Activated naive CD4-positive, alpha-beta T cell treated with anti-CD3 and anti-CD28 coated beads, Interleukin-2, amount 10 ng/mL, durations not matched to agents 7 days and 5 days (primary cell): ENCODE measurements around the gene PCCA.

Source experiments
- CTCF ChIA-PET: fragments of 350-600 bp; sonication (Branson Sonifier 250); formaldehyde crosslinking; loops from one replicate; lab custom pipeline; 2021; ENCODE audit warnings: antibody characterized with exemption; lab: Charles Lee
- DNase-seq: peaks from one replicate; pipeline ENCODE4 v3.0.0-alpha.2; 2020
- H3K27ac Mint-ChIP-seq: one replicate; pipeline ENCODE4 v1.8.0; 2021; ENCODE audit warnings: mild to moderate bottlenecking, moderate library complexity, mixed read lengths
- H3K27me3 Mint-ChIP-seq: one replicate; pipeline ENCODE4 v1.8.0; 2021; ENCODE audit warnings: mild to moderate bottlenecking, mixed read lengths
- H3K36me3 Mint-ChIP-seq: one replicate; pipeline ENCODE4 v1.8.0; 2021; ENCODE audit warnings: mixed read lengths
- H3K4me1 Mint-ChIP-seq: one replicate; pipeline ENCODE4 v1.8.0; 2021; ENCODE audit warnings: mixed read lengths
- H3K4me3 Mint-ChIP-seq: one replicate; pipeline ENCODE4 v1.8.0; 2021; ENCODE audit warnings: mild to moderate bottlenecking, moderate library complexity, mixed read lengths
- H3K9me3 Mint-ChIP-seq: one replicate; pipeline ENCODE4 v1.8.0; 2021; ENCODE audit warnings: mixed read lengths

Gene PCCA

GRCh38 chr13:100388923-100389322, 300.0 kb downstream of the PCCA start:
- H3K27ac Mint-ChIP-seq: no peak overlapping the region
- CTCF ChIA-PET: interaction anchor here (1.0 kb wide), 1 partner anchor 126 kb away, joined by 3 read pairs; no protein-coding TSS in a partner anchor
- H3K9me3 Mint-ChIP-seq: no peaks in the 10 kb centered on the region
- H3K27me3 Mint-ChIP-seq: no peaks in the 10 kb centered on the region
- peaks cover 5% of the 10 kb centered on the region for H3K36me3 Mint-ChIP-seq
- H3K4me1 Mint-ChIP-seq: peaks cover 19% of the 10 kb centered on the region
- no peak for DNase-seq
- no peak overlapping the region for H3K4me3 Mint-ChIP-seq

- Mint-ChIP-seq H3K9me3 (no peaks in the 10 kb centered on the region), H3K4me3 (no peak overlapping the region), H3K4me1 (peaks cover 25% of the 10 kb centered on the region), H3K27ac (no peak overlapping the region), H3K27me3 (no peaks in the 10 kb centered on the region), H3K36me3 (peaks cover 5% of the 10 kb centered on the region)
- DNase-seq: no peak
- CTCF ChIA-PET: interaction anchor here (1.0 kb wide), 1 partner anchor 125 kb away, joined by 3 read pairs; no protein-coding TSS in a partner anchor
Measured at GRCh38 chr13:100389617-100390016, 300.7 kb downstream of the PCCA start.

GRCh38 chr13:100392709-100393630, 304.1 kb downstream of the PCCA start:
- no peaks in the 10 kb centered on the region for H3K27me3 Mint-ChIP-seq

DNA sequence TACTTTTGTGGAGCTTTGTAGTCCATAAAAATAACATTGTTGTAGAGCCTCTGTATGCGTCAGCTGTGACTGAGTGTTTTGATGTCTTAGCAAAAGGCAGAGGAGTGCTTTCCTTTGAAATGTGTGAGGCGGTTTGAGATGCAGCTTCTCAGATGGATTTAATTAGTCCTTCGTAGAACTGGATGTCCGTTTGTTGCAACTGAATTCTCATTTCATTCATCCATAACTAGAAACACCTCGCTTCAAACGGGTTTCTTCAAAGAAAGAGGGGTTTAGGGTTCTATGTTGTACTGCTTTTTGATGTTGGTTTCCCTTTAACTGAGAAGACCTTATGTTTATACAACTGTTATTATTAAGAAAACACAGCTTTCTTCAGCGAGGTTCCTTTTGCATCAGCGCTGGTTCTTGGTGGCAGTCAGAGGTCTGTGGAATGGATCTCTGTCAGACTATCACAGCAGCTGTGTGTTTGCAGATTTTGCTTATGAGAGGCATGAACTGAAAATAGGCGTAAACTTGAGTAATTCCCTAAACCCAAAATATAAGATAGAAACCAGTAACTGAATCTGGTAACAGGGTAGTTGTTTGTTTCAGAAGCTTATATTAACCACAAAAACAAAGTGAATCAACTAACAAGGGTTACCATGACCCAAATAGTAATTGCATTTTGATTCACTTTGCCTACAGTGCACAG, 305.3 kb downstream of the PCCA start:
- Mint-ChIP-seq H3K27me3 (no peaks in the 10 kb centered on the region), H3K4me3 (no peak overlapping the region), H3K9me3 (no peaks in the 10 kb centered on the region), H3K36me3 (peaks cover 5% of the 10 kb centered on the region), H3K4me1 (peaks cover 32% of the 10 kb centered on the region), H3K27ac (peak overlapping the region; percentile 80)
- peak; percentile 30 for DNase-seq
- CTCF ChIA-PET: interaction anchor here (1.2 to 1.8 kb wide), 3 partner anchors 40 to 120 kb away, joined by 3 to 5 read pairs (median 3); no protein-coding TSS in a partner anchor

More at GRCh38 chr13:100392709-100393630, 304.1 kb downstream of the PCCA start:
- DNase-seq: peak; percentile 63
- H3K27ac Mint-ChIP-seq: peak overlapping the region; percentile 81
- peaks cover 5% of the 10 kb centered on the region for H3K36me3 Mint-ChIP-seq
- CTCF ChIA-PET: interaction anchor here (1.2 to 1.8 kb wide), 3 partner anchors 41 to 121 kb away, joined by 3 to 5 read pairs (median 3); no protein-coding TSS in a partner anchor
- H3K4me3 Mint-ChIP-seq: no peak overlapping the region
- H3K9me3 Mint-ChIP-seq: no peaks in the 10 kb centered on the region
- H3K4me1 Mint-ChIP-seq: peaks cover 32% of the 10 kb centered on the region

DNA sequence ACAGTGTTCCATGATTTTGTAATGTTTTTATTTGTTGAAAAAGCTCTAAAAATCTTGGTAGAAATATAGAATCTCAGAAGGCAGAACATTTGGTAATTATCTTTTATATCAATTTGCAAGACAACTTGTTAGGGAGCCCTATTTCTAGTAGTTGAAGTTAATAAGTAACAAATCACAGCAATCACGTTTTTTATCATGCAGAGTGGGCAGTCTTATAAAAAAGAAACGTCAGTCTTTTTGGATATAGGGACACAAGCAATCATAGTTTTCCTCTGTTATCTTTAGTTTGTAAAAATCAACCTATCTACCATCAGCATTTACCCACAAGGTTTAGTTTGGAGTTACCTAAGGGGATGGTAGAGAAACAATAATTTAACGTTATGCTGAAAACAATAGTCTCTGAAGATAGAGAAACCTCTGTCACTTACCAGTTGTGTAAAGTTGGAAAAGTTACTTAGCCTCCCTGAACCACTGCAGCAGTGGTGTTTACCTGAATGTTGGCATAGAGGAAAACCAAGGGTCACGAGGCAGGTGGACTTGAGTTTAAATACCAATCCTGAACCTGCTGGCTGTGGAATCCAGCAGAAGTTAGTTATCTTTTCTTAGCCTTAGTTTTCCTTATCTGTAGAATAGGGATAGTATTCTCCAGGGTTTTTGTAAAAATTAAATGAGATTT, 306.9 kb downstream of the PCCA start:
- CTCF ChIA-PET: no interaction called here
- H3K27me3 Mint-ChIP-seq: no peaks in the 10 kb centered on the region
- peaks cover 7% of the 10 kb centered on the region for H3K36me3 Mint-ChIP-seq
- DNase-seq: no peak
- H3K9me3 Mint-ChIP-seq: peaks cover 3% of the 10 kb centered on the region
- no peak overlapping the region for H3K4me3 Mint-ChIP-seq
- no peak overlapping the region for H3K27ac Mint-ChIP-seq
- peaks cover 32% of the 10 kb centered on the region for H3K4me1 Mint-ChIP-seq

- H3K4me3 Mint-ChIP-seq: no peak overlapping the region
- H3K27ac Mint-ChIP-seq: no peak overlapping the region
- peaks cover 31% of the 10 kb centered on the region for H3K4me1 Mint-ChIP-seq
- peaks cover 4% of the 10 kb centered on the region for H3K9me3 Mint-ChIP-seq
- H3K36me3 Mint-ChIP-seq: peaks cover 7% of the 10 kb centered on the region
- H3K27me3 Mint-ChIP-seq: no peaks in the 10 kb centered on the region
- CTCF ChIA-PET: no interaction called here
- DNase-seq: no peak
Measured at GRCh38 chr13:100396776-100397175, 307.9 kb downstream of the PCCA start.

GRCh38 chr13:100397627-100398026, 308.7 kb downstream of the PCCA start:
- H3K27ac Mint-ChIP-seq: no peak overlapping the region
- H3K4me3 Mint-ChIP-seq: no peak overlapping the region
- H3K36me3 Mint-ChIP-seq: peaks cover 3% of the 10 kb centered on the region
- H3K27me3 Mint-ChIP-seq: no peaks in the 10 kb centered on the region
- peaks cover 25% of the 10 kb centered on the region for H3K4me1 Mint-ChIP-seq
- DNase-seq: no peak
- peaks cover 7% of the 10 kb centered on the region for H3K9me3 Mint-ChIP-seq
- CTCF ChIA-PET: no interaction called here

DNA sequence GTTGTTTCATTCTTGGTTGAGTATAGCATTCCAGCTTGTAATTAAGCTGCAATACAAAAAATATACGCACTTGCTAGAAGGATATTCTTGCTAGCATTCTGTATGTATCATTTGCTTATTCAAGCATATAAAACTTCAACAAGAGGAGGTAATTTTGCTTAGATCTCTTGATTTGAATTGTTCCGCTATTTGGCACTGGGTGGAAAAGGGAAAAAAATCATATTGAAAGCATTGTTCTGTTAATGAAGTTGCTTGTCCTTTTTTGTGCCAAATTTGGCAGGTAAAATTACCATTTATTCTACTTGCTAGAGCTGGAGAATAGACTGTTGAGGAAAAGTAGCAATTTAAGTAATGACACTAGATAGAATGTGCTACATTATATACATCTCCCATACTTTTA, 309.5 kb downstream of the PCCA start:
- DNase-seq: no peak
- Mint-ChIP-seq H3K36me3 (peaks cover 9% of the 10 kb centered on the region), H3K4me1 (peaks cover 24% of the 10 kb centered on the region), H3K9me3 (peaks cover 14% of the 10 kb centered on the region), H3K27me3 (no peaks in the 10 kb centered on the region), H3K4me3 (no peak overlapping the region), H3K27ac (no peak overlapping the region)
- CTCF ChIA-PET: no interaction called here

GRCh38 chr13:100399455-100399854, 310.6 kb downstream of the PCCA start:
- Mint-ChIP-seq H3K27ac (no peak overlapping the region), H3K4me1 (peaks cover 19% of the 10 kb centered on the region), H3K4me3 (no peak overlapping the region), H3K9me3 (peaks cover 23% of the 10 kb centered on the region), H3K36me3 (peaks cover 15% of the 10 kb centered on the region), H3K27me3 (no peaks in the 10 kb centered on the region)
- CTCF ChIA-PET: no interaction called here
- DNase-seq: no peak

DNA sequence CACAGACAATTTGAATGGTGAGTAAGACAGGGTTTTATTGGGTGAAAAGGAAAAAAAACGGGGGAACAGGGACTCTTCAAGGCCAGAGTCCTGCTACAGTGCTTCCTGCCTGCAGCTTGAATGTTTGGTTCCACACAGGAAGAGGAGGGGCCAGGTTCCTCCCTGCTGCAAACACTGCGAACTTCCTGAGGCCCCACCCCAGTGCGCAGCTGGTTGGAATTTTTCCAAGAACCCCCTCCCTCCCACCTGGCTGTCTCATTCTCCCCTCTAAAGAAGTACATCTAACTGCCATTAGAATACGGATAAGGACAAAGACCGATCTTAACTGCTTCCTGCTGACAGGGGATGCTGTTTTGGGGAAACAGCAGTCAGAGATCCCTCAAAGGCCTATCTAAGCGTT, 314.8 kb downstream of the PCCA start:
- no peak for DNase-seq
- no peaks in the 10 kb centered on the region for H3K27me3 Mint-ChIP-seq
- peaks cover 22% of the 10 kb centered on the region for H3K36me3 Mint-ChIP-seq
- peaks cover 45% of the 10 kb centered on the region for H3K9me3 Mint-ChIP-seq
- peaks cover 11% of the 10 kb centered on the region for H3K4me1 Mint-ChIP-seq
- no peak overlapping the region for H3K4me3 Mint-ChIP-seq
- no peak overlapping the region for H3K27ac Mint-ChIP-seq
- CTCF ChIA-PET: no interaction called here

GRCh38 chr13:100409132-100409531, 320.2 kb downstream of the PCCA start:
- DNase-seq: no peak
- no peaks in the 10 kb centered on the region for H3K4me1 Mint-ChIP-seq
- H3K9me3 Mint-ChIP-seq: peaks cover 44% of the 10 kb centered on the region
- no peak overlapping the region for H3K4me3 Mint-ChIP-seq
- H3K27ac Mint-ChIP-seq: no peak overlapping the region
- H3K27me3 Mint-ChIP-seq: no peaks in the 10 kb centered on the region
- CTCF ChIA-PET: interaction anchor here (0.8 kb wide), 1 partner anchor 105 kb away, joined by 3 read pairs; no protein-coding TSS in a partner anchor
- peaks cover 18% of the 10 kb centered on the region for H3K36me3 Mint-ChIP-seq

DNA sequence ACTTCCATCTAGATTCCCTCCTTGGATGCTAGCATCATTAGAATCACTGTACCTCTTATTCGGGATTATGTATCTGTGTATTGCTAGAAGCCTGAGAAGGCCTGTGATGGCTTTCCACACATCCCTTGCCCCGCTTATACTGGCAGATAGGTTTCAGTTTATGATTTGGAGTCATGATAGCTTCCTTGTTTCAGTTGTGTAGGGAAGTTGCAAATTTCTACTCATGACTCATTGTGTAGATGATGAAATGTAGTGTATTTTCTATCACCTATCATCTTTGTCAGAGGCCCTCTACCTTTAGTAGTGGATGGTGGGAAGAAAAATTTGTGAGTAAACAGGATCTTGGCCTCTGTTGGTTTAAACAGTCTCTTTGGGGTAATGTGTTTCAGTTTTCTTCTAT, 334.5 kb downstream of the PCCA start:
- H3K27ac Mint-ChIP-seq: no peak overlapping the region
- H3K27me3 Mint-ChIP-seq: no peaks in the 10 kb centered on the region
- CTCF ChIA-PET: no interaction called here
- DNase-seq: no peak
- peaks cover 7% of the 10 kb centered on the region for H3K4me1 Mint-ChIP-seq
- H3K4me3 Mint-ChIP-seq: no peak overlapping the region
- peaks cover 2% of the 10 kb centered on the region for H3K36me3 Mint-ChIP-seq
- H3K9me3 Mint-ChIP-seq: peaks cover 10% of the 10 kb centered on the region

- no peak overlapping the region for H3K27ac Mint-ChIP-seq
Measured at GRCh38 chr13:100428986-100429385, 340.1 kb downstream of the PCCA start.

DNA sequence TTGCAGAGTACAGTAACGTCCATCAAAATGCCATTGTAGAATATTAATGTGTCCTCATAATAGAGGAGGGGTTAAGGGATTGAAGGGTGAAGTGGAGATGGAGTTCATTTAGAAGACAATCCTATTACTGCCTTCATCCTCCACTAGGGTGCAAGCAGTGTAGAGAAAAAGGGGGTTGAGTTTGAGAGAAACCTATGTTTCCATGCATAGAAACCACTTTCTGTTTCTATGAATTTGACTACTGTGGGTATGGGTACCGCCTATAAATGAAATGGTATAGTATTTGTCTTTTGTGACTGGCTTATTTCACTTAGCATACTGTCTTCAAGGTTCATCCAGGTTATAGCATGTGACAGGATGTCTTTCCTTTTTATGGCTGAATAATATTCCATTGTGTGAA, 343.7 kb downstream of the PCCA start:
- Mint-ChIP-seq H3K4me3 (no peak overlapping the region), H3K27me3 (no peaks in the 10 kb centered on the region), H3K27ac (no peak overlapping the region), H3K4me1 (peaks cover 35% of the 10 kb centered on the region), H3K9me3 (peaks cover 5% of the 10 kb centered on the region), H3K36me3 (peaks cover 16% of the 10 kb centered on the region)
- CTCF ChIA-PET: no interaction called here
- DNase-seq: no peak

More at GRCh38 chr13:100428986-100429385, 340.1 kb downstream of the PCCA start:
- no peak for DNase-seq
- Mint-ChIP-seq H3K9me3 (peaks cover 5% of the 10 kb centered on the region), H3K27me3 (no peaks in the 10 kb centered on the region), H3K36me3 (peaks cover 16% of the 10 kb centered on the region), H3K4me1 (peaks cover 23% of the 10 kb centered on the region), H3K4me3 (no peak overlapping the region)
- CTCF ChIA-PET: no interaction called here
